Endothelial cell of umbilical vein (primary cell): ENCODE data around the gene IFNA7. TPM values are rescaled to one million over a fixed set of nuclear protein-coding genes. Genes with fewer than 3 reads are reported as not detected.
"Not testable (repeated sequence)": the region's sequence is repeated elsewhere in the genome, so short reads cannot be mapped to it uniquely, and the experiment has no call there.

Experiments
- BruUV-seq: library from RNA; stranded (reverse); fragments of 400-500 nt; replicated peaks from 2 replicates; lab custom pipeline; 2021; lab: Mats Ljungman, UMichigan
- CTCF ChIA-PET: fragments of 300-600, 350-600 bp; sonication (Branson Sonifier 250); formaldehyde crosslinking; loops from one replicate; lab custom pipeline; 2021; ENCODE audit warnings: antibody characterized with exemption, inconsistent platforms; lab: Charles Lee
- POLR2A ChIA-PET: fragments of 300-600, 350-600 bp; sonication (Branson Sonifier 250); formaldehyde crosslinking; loops from one replicate; lab custom pipeline; 2021; ENCODE audit warnings: antibody characterized with exemption, inconsistent platforms; lab: Charles Lee
- DNase-seq: peaks from one replicate; pipeline ENCODE4 v3.0.0-alpha.2; 2011; ENCODE audit warnings: low read depth, low spot score
- FAIRE-seq: peaks from 2 replicates; lab custom pipeline; 2011; peaks lifted over from hg19 to GRCh38; lab: Jason Lieb, UNC
- H2AFZ ChIP-seq: 2 replicates; pipeline ENCODE4 v1.6.0; 2012; ENCODE audit warnings: low read depth, low read length, control low read depth, inconsistent platforms
- H3K27ac ChIP-seq: 2 replicates; pipeline ENCODE4 v1.5.1; 2011; ENCODE audit warnings: low read depth, mild to moderate bottlenecking, control low read depth, low read length, moderate library complexity; ENCODE audit not compliant: insufficient read depth
- H3K27me3 ChIP-seq, 2 experiments: 2 replicates each; pipeline versions ENCODE4 v1.6.0 to v1.6.1; 2011; ENCODE audit warnings: low read length in 2 of 2, mixed read lengths in 1 of 2; ENCODE audit not compliant: control insufficient read depth in 2 of 2, insufficient read depth in 2 of 2
- H3K36me3 ChIP-seq, 2 experiments: 2 replicates in 1 of 2; 3 replicates in 1 of 2; pipeline ENCODE4 v1.5.1; 2011; ENCODE audit warnings: low read length in 2 of 2, mild to moderate bottlenecking in 1 of 2, moderate library complexity in 1 of 2; ENCODE audit not compliant: control insufficient read depth in 2 of 2, insufficient read depth in 2 of 2; ENCODE audit errors: extremely low read depth in 1 of 2
- H3K4me1 ChIP-seq: 3 replicates; pipeline ENCODE4 v1.5.1; 2011; ENCODE audit warnings: mild to moderate bottlenecking, low read length; ENCODE audit not compliant: control insufficient read depth, insufficient read depth; ENCODE audit errors: extremely low read depth
- H3K4me2 ChIP-seq: 2 replicates; pipeline ENCODE4 v1.6.1; 2011; ENCODE audit warnings: low read length, control low read depth, mixed read lengths; ENCODE audit not compliant: insufficient read depth
- H3K4me3 ChIP-seq, 3 experiments: fragments of 200-600 bp in 1 of 3; sonication (generic), shearing (Covaris generic) in 1 of 3; replicated peaks in 1 of 3; 2 replicates each; pipeline ENCODE4 v1.5.1; 2011 to 2016; ENCODE audit warnings: control low read depth in 3 of 3, low read length in 3 of 3, mild to moderate bottlenecking in 2 of 3, inconsistent platforms in 1 of 3, low read depth in 1 of 3, moderate library complexity in 1 of 3; ENCODE audit not compliant: insufficient read depth in 1 of 3
- H3K79me2 ChIP-seq: 2 replicates; pipeline ENCODE4 v1.6.0; 2012; ENCODE audit warnings: low read length, inconsistent platforms; ENCODE audit not compliant: control insufficient read depth, insufficient read depth
- H3K9ac ChIP-seq: replicated peaks from 2 replicates; pipeline ENCODE3; 2011; ENCODE audit warnings: low read length, control low read depth; ENCODE audit not compliant: insufficient read depth; ENCODE audit errors: extremely low read depth
- H3K9me1 ChIP-seq: replicated peaks from 3 replicates; pipeline ENCODE4 v1.6.0; 2011; ENCODE audit warnings: mild to moderate bottlenecking, low read length; ENCODE audit not compliant: control insufficient read depth, insufficient read depth; ENCODE audit errors: extremely low read depth
- H3K9me3 ChIP-seq: replicated peaks from 2 replicates; pipeline ENCODE4 v1.5.1; 2012; ENCODE audit warnings: low read length, inconsistent platforms; ENCODE audit not compliant: control insufficient read depth, insufficient read depth
- H4K20me1 ChIP-seq: replicated peaks from 2 replicates; pipeline ENCODE3; 2011; ENCODE audit warnings: mild to moderate bottlenecking, low read length; ENCODE audit not compliant: control insufficient read depth, insufficient read depth; ENCODE audit errors: extremely low read depth
- CTCF ChIP-seq, 2 donors: IDR thresholded peaks; 1 replicate in 1 of 2; 2 replicates in 1 of 2; pipeline ENCODE4 v1.5.1; 2011; ENCODE audit warnings: low read length in 2 of 2, mild to moderate bottlenecking in 2 of 2, moderate library complexity in 2 of 2, control low read depth in 1 of 2, inconsistent platforms in 1 of 2, low read depth in 1 of 2; ENCODE audit not compliant: insufficient read depth in 1 of 2; ENCODE audit errors: extremely low read depth in 1 of 2
- dilution Hi-C: fragments of 300-500 bp; cut with MboI; formaldehyde crosslinking; loops from one replicate; pipeline ENCODE4 v1.15.0; 2019; ENCODE audit warnings: low sequenced_read_pairs; ENCODE audit not compliant: extremely low pct_ligation_motif_present
- intact Hi-C: fragments of 100-400 bp; cut with micrococcal nuclease; formaldehyde crosslinking; loops from one replicate; pipeline ENCODE4 v1.10.0; 2022
- polyA plus RNA-seq, 4 experiments: library from polyadenylated mRNA; depleted of rRNA in 3 of 4; stranded (reverse) in 3 of 4; unstranded in 1 of 4; fragments of >200 nt; gene quantifications; 2 replicates each; pipeline versions ENCODE4 v1.2.1 to v1.2.3, GENCODE V29; 2011 to 2012; ENCODE audit warnings: missing spikeins in 1 of 4
- total RNA-seq: library from RNA; stranded (reverse); gene quantifications from 2 replicates; pipeline ENCODE4 v1.2.3, GENCODE V29; 2021

IFNA7 gene
- total and polyA plus RNA-seq, 2 donors (not counting 3 experiments of a cell fraction or from before 2014, with no cell fraction given): not detected

- H3K79me2 ChIP-seq, H3K36me3 ChIP-seq, H2AFZ ChIP-seq, H3K27ac ChIP-seq, H3K9me1 ChIP-seq, BruUV-seq, dilution Hi-C loops, H3K4me1 ChIP-seq, H3K9me3 ChIP-seq, POLR2A ChIA-PET, H3K4me2 ChIP-seq, H3K9ac ChIP-seq, H3K4me3 ChIP-seq, H3K27me3 ChIP-seq, H4K20me1 ChIP-seq: not testable (repeated sequence)
- CTCF ChIA-PET: interaction anchor here (0.6 to 2.2 kb wide), 19 partner anchors 12 to 595 kb away, joined by 3 to 27 read pairs (median 5); partner anchors contain the start of gene IFNW1
- DNase-seq (peak; percentile 14), FAIRE-seq (peak; percentile 87)
- intact Hi-C loops: loop anchor here (5.0 kb wide), 1 partner anchor 592 kb away; no protein-coding TSS in a partner anchor
- TF ChIP-seq CTCF (IDR thresholded peaks at IDR 0.05; ENCODE audit: extremely low read depth in 1 of 2, insufficient read depth in 1 of 2, low read depth in 1 of 2, low read length in 2 of 2): peak; percentile 33 to 55
Measured at GRCh38 chr9:21194867-21195776, 6.9 kb downstream of the IFNA7 start.

GRCh38 chr9:21187487-21187886, 14.5 kb downstream of the IFNA7 start, which contains the start of gene IFNA4:
Gene IFNA4 (minus strand): TSS chr9:21187587. CDS start chr9:21187531, 56 bp downstream.
- CTCF ChIA-PET, BruUV-seq, H3K36me3 ChIP-seq, H3K9me3 ChIP-seq, H2AFZ ChIP-seq, dilution Hi-C loops, H4K20me1 ChIP-seq, FAIRE-seq, intact Hi-C loops, H3K27me3 ChIP-seq, H3K9ac ChIP-seq, H3K4me2 ChIP-seq, H3K4me3 ChIP-seq, H3K4me1 ChIP-seq, POLR2A ChIA-PET, H3K9me1 ChIP-seq, H3K79me2 ChIP-seq, H3K27ac ChIP-seq, DNase-seq: not testable (repeated sequence)
